Prostate gland (tissue), 2 donors: ENCODE data around the gene EVC. TPM values are rescaled to one million over a fixed set of nuclear protein-coding genes. Genes with fewer than 3 reads are reported as not detected.

ENCODE experiments used
- DNase-seq: peaks from one replicate; pipeline ENCODE4 v3.0.0-alpha.2; 2019; ENCODE audit warnings: low spot score
- H3K27ac ChIP-seq, 2 donors: fragments of 200-600 bp; sonication (generic); 2 replicates each; pipeline ENCODE4 v1.5.1; 2017 to 2019
- H3K27me3 ChIP-seq: fragments of 200-600 bp; sonication (generic); replicated peaks from 2 replicates; pipeline ENCODE4 v1.5.1; 2019; ENCODE audit not compliant: insufficient read depth
- H3K36me3 ChIP-seq, 2 donors: fragments of 200-600 bp; sonication (generic); 1 replicate in 1 of 2; 2 replicates in 1 of 2; pipeline versions ENCODE4 v1.5.1 to v1.8.1; 2017 to 2019
- H3K4me1 ChIP-seq: fragments of 200-600 bp; sonication (generic); replicated peaks from 2 replicates; pipeline ENCODE4 v1.5.1; 2019
- H3K4me3 ChIP-seq, 2 donors: fragments of 200-600 bp; sonication (generic); 2 replicates each; pipeline ENCODE4 v1.5.1; 2017 to 2019
- H3K9me3 ChIP-seq: fragments of 200-600 bp; sonication (generic); 2 replicates; pipeline ENCODE4 v1.5.1; 2017
- CTCF ChIP-seq, 4 experiments: fragments of 200-600 bp in 2 of 4; fragments of 450-650 bp in 2 of 4; sonication (generic) in 2 of 4; IDR thresholded peaks; 1 replicate in 3 of 4; 2 replicates in 1 of 4; pipeline ENCODE4 v1.5.1; 2016 to 2019; ENCODE audit warnings: antibody characterized with exemption in 4 of 4, mild to moderate bottlenecking in 2 of 4, moderate library complexity in 2 of 4
- POLR2A ChIP-seq: fragments of 450-650 bp; IDR thresholded peaks from one replicate; pipeline ENCODE4 v1.6.1; 2016; ENCODE audit warnings: antibody characterized with exemption, mild to moderate bottlenecking
- POLR2AphosphoS5 ChIP-seq: sonication (generic); formaldehyde crosslinking; IDR thresholded peaks from one replicate; pipeline ENCODE4 v1.6.1; 2017; ENCODE audit warnings: antibody characterized with exemption
- WGBS: methylation state at CpG from one replicate; pipeline ENCODE4 v1.1.5; 2018; 5-methylcytosine and 5-hydroxymethylcytosine counted together
- intact Hi-C: fragments of 100-400 bp; cut with DNase I; formaldehyde crosslinking; loops from one replicate; pipeline ENCODE4 v1.14.2; 2022
- total RNA-seq, 2 donors: library from RNA; depleted of rRNA; stranded (reverse); fragments of >200 nt; gene quantifications; one replicate each; pipeline ENCODE4 v1.1.0, GENCODE V29; 2016

EVC gene
- total RNA-seq, 2 donors from 2014 or later: 49.0 to 55.7 TPM

- no peak for DNase-seq
- intact Hi-C loops: no loop called here
- TF ChIP-seq CTCF (IDR thresholded peaks at IDR 0.05) (no peak), POLR2AphosphoS5 (no peak), POLR2A (no peak)
- Histone ChIP-seq H3K9me3 (no peaks in the 10 kb centered on the region), H3K27me3 (no peaks in the 10 kb centered on the region), H3K27ac (no peak overlapping the region), H3K4me1 (no peaks in the 10 kb centered on the region), H3K4me3 (no peak overlapping the region), H3K36me3 (no peaks in the 10 kb centered on the region)
- 75% methylated on average over 7 of the region's 7 CpGs for WGBS
Measured at GRCh38 chr4:5758741-5759140, 47.7 kb downstream of the EVC start.

- TF ChIP-seq POLR2AphosphoS5 (no peak), POLR2A (no peak), CTCF (IDR thresholded peaks at IDR 0.05) (no peak)
- Histone ChIP-seq H3K9me3 (no peaks in the 10 kb centered on the region), H3K4me1 (no peaks in the 10 kb centered on the region), H3K27ac (no peak overlapping the region), H3K27me3 (no peaks in the 10 kb centered on the region), H3K36me3 (no peaks in the 10 kb centered on the region), H3K4me3 (no peak overlapping the region)
- no peak for DNase-seq
- intact Hi-C loops: no loop called here
- 87% methylated on average over 22 of the region's 22 CpGs for WGBS
Measured at GRCh38 chr4:5759236-5760075, 48.5 kb downstream of the EVC start.

GRCh38 chr4:5760246-5760645, 49.2 kb downstream of the EVC start:
- intact Hi-C loops: no loop called here
- Histone ChIP-seq H3K27ac (no peak overlapping the region), H3K36me3 (no peaks in the 10 kb centered on the region), H3K9me3 (no peaks in the 10 kb centered on the region), H3K4me1 (no peaks in the 10 kb centered on the region), H3K4me3 (no peak overlapping the region), H3K27me3 (no peaks in the 10 kb centered on the region)
- 95% methylated on average over 5 of the region's 5 CpGs for WGBS
- TF ChIP-seq POLR2AphosphoS5 (no peak), POLR2A (no peak), CTCF (IDR thresholded peaks at IDR 0.05) (no peak)
- no peak for DNase-seq

- DNase-seq: no peak
- 91% methylated on average over 9 of the region's 9 CpGs for WGBS
Measured at GRCh38 chr4:5760936-5761480, 50.0 kb downstream of the EVC start.

More at GRCh38 chr4:5760936-5761480, 50.0 kb downstream of the EVC start:
- Histone ChIP-seq H3K4me1 (no peaks in the 10 kb centered on the region), H3K27me3 (no peaks in the 10 kb centered on the region), H3K4me3 (no peak overlapping the region), H3K27ac (no peak overlapping the region), H3K36me3 (no peaks in the 10 kb centered on the region), H3K9me3 (no peaks in the 10 kb centered on the region)
- TF ChIP-seq POLR2AphosphoS5: no peak
- TF ChIP-seq CTCF (IDR thresholded peaks at IDR 0.05): no peak
- TF ChIP-seq POLR2A: no peak
- intact Hi-C loops: no loop called here
